A673 (cell line): ENCODE data around the gene DNAH14. TPM values are rescaled to one million over a fixed set of nuclear protein-coding genes. Genes with fewer than 3 reads are reported as not detected.
"Not testable (repeated sequence)": the region's sequence is repeated elsewhere in the genome, so short reads cannot be mapped to it uniquely, and the experiment has no call there.

ENCODE experiments used
- BruUV-seq: library from RNA; stranded (reverse); fragments of 400-500 nt; replicated peaks from 2 replicates; lab custom pipeline; 2021; lab: Mats Ljungman, UMichigan
- CTCF ChIA-PET: fragments of 300-600 bp; sonication (Branson Sonifier 250); formaldehyde crosslinking; loops from one replicate; lab custom pipeline; 2022; ENCODE audit warnings: antibody characterized with exemption; lab: Charles Lee
- POLR2A ChIA-PET: fragments of 300-600 bp; sonication (Branson Sonifier 250); formaldehyde crosslinking; loops from one replicate; lab custom pipeline; 2022; ENCODE audit warnings: antibody characterized with exemption; ENCODE audit not compliant: low non-redundant PET; lab: Charles Lee
- DNase-seq: peaks from one replicate; pipeline ENCODE4 v3.0.0-alpha.2; 2015; ENCODE audit warnings: low spot score
- H3K27ac ChIP-seq: fragments of 200-600 bp; sonication (generic); 2 replicates; pipeline ENCODE4 v1.5.1; 2016; ENCODE audit warnings: mixed run types, low read depth, mild to moderate bottlenecking, mixed read lengths, antibody characterized with exemption, low read length; ENCODE audit not compliant: poor library complexity, severe bottlenecking
- H3K27me3 ChIP-seq: fragments of 200-600 bp; sonication (generic); replicated peaks from 2 replicates; pipeline ENCODE4 v1.6.1; 2017; ENCODE audit warnings: mixed run types, low read depth, mild to moderate bottlenecking, mixed read lengths, antibody characterized with exemption, low read length; ENCODE audit not compliant: insufficient read depth, poor library complexity
- H3K36me3 ChIP-seq: fragments of 200-600 bp; sonication (generic); 2 replicates; pipeline ENCODE4 v1.6.1; 2016; ENCODE audit warnings: mixed run types, mild to moderate bottlenecking, mixed read lengths, antibody characterized with exemption, low read length; ENCODE audit not compliant: insufficient read depth, poor library complexity, severe bottlenecking
- H3K4me1 ChIP-seq: fragments of 200-600 bp; sonication (generic); 2 replicates; pipeline ENCODE4 v1.6.1; 2017; ENCODE audit warnings: mixed run types, mild to moderate bottlenecking, mixed read lengths, antibody characterized with exemption, low read length; ENCODE audit not compliant: insufficient read depth, poor library complexity, severe bottlenecking
- H3K4me3 ChIP-seq: fragments of 200-600 bp; sonication (generic); 2 replicates; pipeline ENCODE4 v1.5.1; 2016; ENCODE audit warnings: low read depth, mixed run types, mild to moderate bottlenecking, mixed read lengths, low read length; ENCODE audit not compliant: poor library complexity, severe bottlenecking
- H3K9me3 ChIP-seq: fragments of 200-600 bp; sonication (generic); 2 replicates; pipeline ENCODE4 v1.6.1; 2016; ENCODE audit warnings: mixed run types, low read depth, mild to moderate bottlenecking, mixed read lengths, antibody characterized with exemption, low read length; ENCODE audit not compliant: poor library complexity, severe bottlenecking
- EZH2 ChIP-seq: fragments of 200-600 bp; sonication (generic); IDR thresholded peaks from 2 replicates; pipeline ENCODE4 v1.6.1; 2017; ENCODE audit warnings: borderline replicate concordance, low read depth, mild to moderate bottlenecking, mixed read lengths, antibody characterized with exemption, low read length; ENCODE audit not compliant: poor library complexity, severe bottlenecking
- intact Hi-C: fragments of 100-400 bp; cut with micrococcal nuclease; formaldehyde crosslinking; loops from one replicate; pipeline ENCODE4 v1.10.0; 2022; ENCODE audit not compliant: unreplicated experiment
- total RNA-seq: library from RNA; stranded (reverse); gene quantifications from 2 replicates; pipeline ENCODE4 v1.2.3, GENCODE V29; 2021
- TF ChIP-seq, protein P1 (sequence below): fragments of 300-800, 200-600 bp; sonication (generic); conservative IDR thresholded peaks from 2 replicates; pipeline ENCODE4 v1.5.1; 2017; ENCODE audit warnings: low read depth, mild to moderate bottlenecking, antibody characterized with exemption, low read length, moderate library complexity, mixed read lengths

Gene DNAH14
- total RNA-seq, 1 experiment from 2014 or later, result 9.9 TPM

DNA sequence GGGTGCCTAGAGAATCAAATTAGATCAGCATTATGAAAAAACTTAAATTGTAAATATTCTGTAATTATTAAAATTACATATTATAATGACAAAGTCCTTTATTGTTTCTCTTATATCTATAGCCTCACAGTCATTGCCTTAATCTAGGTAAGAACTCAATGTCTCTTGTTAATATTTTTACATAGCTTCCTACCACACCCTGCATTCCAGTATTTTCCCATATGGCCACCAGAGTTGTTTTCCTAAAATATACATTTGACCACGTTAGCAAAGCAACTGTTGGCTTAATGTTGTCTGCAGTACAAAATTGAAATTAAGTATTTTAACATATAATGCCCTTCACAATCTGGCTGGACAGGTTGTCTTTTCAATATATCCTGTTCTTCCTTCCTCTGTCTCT is 230.3 kb downstream of the DNAH14 start:
- ChIA-PET CTCF (no interaction called here), POLR2A (no interaction called here)
- no TSS peak for BruUV-seq
- Histone ChIP-seq H3K27me3 (no peaks in the 10 kb centered on the region), H3K27ac (no peak overlapping the region), H3K9me3 (no peaks in the 10 kb centered on the region), H3K4me1 (no peaks in the 10 kb centered on the region), H3K4me3 (no peak overlapping the region), H3K36me3 (no peaks in the 10 kb centered on the region)
- TF ChIP-seq, protein P1, sequence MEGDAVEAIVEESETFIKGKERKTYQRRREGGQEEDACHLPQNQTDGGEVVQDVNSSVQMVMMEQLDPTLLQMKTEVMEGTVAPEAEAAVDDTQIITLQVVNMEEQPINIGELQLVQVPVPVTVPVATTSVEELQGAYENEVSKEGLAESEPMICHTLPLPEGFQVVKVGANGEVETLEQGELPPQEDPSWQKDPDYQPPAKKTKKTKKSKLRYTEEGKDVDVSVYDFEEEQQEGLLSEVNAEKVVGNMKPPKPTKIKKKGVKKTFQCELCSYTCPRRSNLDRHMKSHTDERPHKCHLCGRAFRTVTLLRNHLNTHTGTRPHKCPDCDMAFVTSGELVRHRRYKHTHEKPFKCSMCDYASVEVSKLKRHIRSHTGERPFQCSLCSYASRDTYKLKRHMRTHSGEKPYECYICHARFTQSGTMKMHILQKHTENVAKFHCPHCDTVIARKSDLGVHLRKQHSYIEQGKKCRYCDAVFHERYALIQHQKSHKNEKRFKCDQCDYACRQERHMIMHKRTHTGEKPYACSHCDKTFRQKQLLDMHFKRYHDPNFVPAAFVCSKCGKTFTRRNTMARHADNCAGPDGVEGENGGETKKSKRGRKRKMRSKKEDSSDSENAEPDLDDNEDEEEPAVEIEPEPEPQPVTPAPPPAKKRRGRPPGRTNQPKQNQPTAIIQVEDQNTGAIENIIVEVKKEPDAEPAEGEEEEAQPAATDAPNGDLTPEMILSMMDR, result no peak
- TF ChIP-seq EZH2, result no peak
- intact Hi-C loops, result no loop called here
- no peak for DNase-seq

GRCh38 chr1:225177409-225177808 is 247.9 kb downstream of the DNAH14 start:
- CTCF ChIA-PET, H3K27ac ChIP-seq, POLR2A ChIA-PET, H3K4me1 ChIP-seq, intact Hi-C loops, H3K4me3 ChIP-seq, H3K36me3 ChIP-seq, DNase-seq, H3K9me3 ChIP-seq, BruUV-seq, H3K27me3 ChIP-seq: not testable (repeated sequence)

- POLR2A ChIA-PET, result no interaction called here
Measured at GRCh38 chr1:225179686-225180085, 250.2 kb downstream of the DNAH14 start.

GRCh38 chr1:225182716-225183115 is 253.2 kb downstream of the DNAH14 start:
- no peak for DNase-seq
- TF ChIP-seq, protein P1, result no peak
- TF ChIP-seq EZH2, result no peak
- H3K36me3 ChIP-seq, result no peaks in the 10 kb centered on the region
- H3K4me3 ChIP-seq, result no peak overlapping the region
- ChIA-PET CTCF (no interaction called here), POLR2A (no interaction called here)
- intact Hi-C loops, result no loop called here
- H3K27ac ChIP-seq, result no peak overlapping the region
- peaks cover 9% of the 10 kb centered on the region for H3K9me3 ChIP-seq
- no peaks in the 10 kb centered on the region for H3K4me1 ChIP-seq
- H3K27me3 ChIP-seq, result no peaks in the 10 kb centered on the region
- BruUV-seq, result no TSS peak

More at GRCh38 chr1:225179686-225180085, 250.2 kb downstream of the DNAH14 start:
- H3K9me3 ChIP-seq, result peaks cover 9% of the 10 kb centered on the region
- CTCF ChIA-PET, result no interaction called here
- intact Hi-C loops, result no loop called here
- no peak for TF ChIP-seq EZH2
- TF ChIP-seq, protein P1, result no peak
- H3K36me3 ChIP-seq, result no peaks in the 10 kb centered on the region
- no TSS peak for BruUV-seq
- no peaks in the 10 kb centered on the region for H3K27me3 ChIP-seq
- no peaks in the 10 kb centered on the region for H3K4me1 ChIP-seq
- H3K27ac ChIP-seq, result no peak overlapping the region
- DNase-seq, result no peak
- no peak overlapping the region for H3K4me3 ChIP-seq
